ENCODE measurements around the gene LDLRAD1. TPM values are rescaled to one million over a fixed set of nuclear protein-coding genes. Genes with fewer than 3 reads are reported as not detected.
A peak's percentile ranks its signal among the peaks of the same experiment; 100 is the strongest.
"Not testable (repeated sequence)": the region's sequence is repeated elsewhere in the genome, so short reads cannot be mapped to it uniquely, and the experiment has no call there.

The LDLRAD1 gene
- total and polyA plus RNA-seq, 2 donors (not counting 3 experiments of a cell fraction or from before 2014, with no cell fraction given), result not detected

GRCh38 chr1:54051933-54052430 lies 34.0 kb upstream of the LDLRAD1 start:
- no peaks in the 10 kb centered on the region for H3K36me3 ChIP-seq (ENCODE audit: control insufficient read depth in 2 of 2, extremely low read depth in 1 of 2, insufficient read depth in 2 of 2, low read length in 2 of 2)
- DNase-seq (ENCODE audit: low read depth, low spot score), result peak; percentile 54
- intact Hi-C loops (cut with micrococcal nuclease), result loop anchor here (2.0 to 5.0 kb wide), 3 partner anchors 355 to 663 kb away; partner anchors contain the start of genes SSBP3 and TTC4
- H3K9ac ChIP-seq (replicated peaks; ENCODE audit: extremely low read depth, insufficient read depth, low read length), result peak overlapping the region; percentile 77
- H3K27ac ChIP-seq (ENCODE audit: insufficient read depth, low read depth, low read length), result peak overlapping the region; percentile 52
- H3K9me1 ChIP-seq (replicated peaks; ENCODE audit: control insufficient read depth, extremely low read depth, insufficient read depth, low read length), result no peaks in the 10 kb centered on the region
- dilution Hi-C loops (cut with MboI; ENCODE audit: extremely low pct_ligation_motif_present, low sequenced_read_pairs), result no loop called here
- TF ChIP-seq, protein P1, sequence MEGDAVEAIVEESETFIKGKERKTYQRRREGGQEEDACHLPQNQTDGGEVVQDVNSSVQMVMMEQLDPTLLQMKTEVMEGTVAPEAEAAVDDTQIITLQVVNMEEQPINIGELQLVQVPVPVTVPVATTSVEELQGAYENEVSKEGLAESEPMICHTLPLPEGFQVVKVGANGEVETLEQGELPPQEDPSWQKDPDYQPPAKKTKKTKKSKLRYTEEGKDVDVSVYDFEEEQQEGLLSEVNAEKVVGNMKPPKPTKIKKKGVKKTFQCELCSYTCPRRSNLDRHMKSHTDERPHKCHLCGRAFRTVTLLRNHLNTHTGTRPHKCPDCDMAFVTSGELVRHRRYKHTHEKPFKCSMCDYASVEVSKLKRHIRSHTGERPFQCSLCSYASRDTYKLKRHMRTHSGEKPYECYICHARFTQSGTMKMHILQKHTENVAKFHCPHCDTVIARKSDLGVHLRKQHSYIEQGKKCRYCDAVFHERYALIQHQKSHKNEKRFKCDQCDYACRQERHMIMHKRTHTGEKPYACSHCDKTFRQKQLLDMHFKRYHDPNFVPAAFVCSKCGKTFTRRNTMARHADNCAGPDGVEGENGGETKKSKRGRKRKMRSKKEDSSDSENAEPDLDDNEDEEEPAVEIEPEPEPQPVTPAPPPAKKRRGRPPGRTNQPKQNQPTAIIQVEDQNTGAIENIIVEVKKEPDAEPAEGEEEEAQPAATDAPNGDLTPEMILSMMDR (IDR thresholded peaks at IDR 0.05; ENCODE audit: extremely low read depth in 1 of 2, insufficient read depth in 1 of 2, low read depth in 1 of 2, low read length in 2 of 2), result no peak
- no peak for TF ChIP-seq GATA2 (IDR thresholded peaks at IDR 0.05; ENCODE audit: insufficient read depth, insufficient read length, low read depth, low read length)
- no peak for TF ChIP-seq POLR2A (IDR thresholded peaks at IDR 0.05; ENCODE audit: low read depth, low read length)
- TF ChIP-seq MYC (IDR thresholded peaks at IDR 0.05; ENCODE audit: low read depth, low read length), result no peak
- TF ChIP-seq POLR2AphosphoS5 (IDR thresholded peaks at IDR 0.05; ENCODE audit: insufficient read depth, low read depth, low read length), result no peak
- no peak for TF ChIP-seq JUN (IDR thresholded peaks at IDR 0.05; ENCODE audit: borderline replicate concordance, insufficient read depth, insufficient read length, low read depth)
- no peak for TF ChIP-seq EZH2 (IDR thresholded peaks at IDR 0.05; ENCODE audit: borderline replicate concordance, low read depth, low read length, severe bottlenecking)
- TF ChIP-seq MAX (IDR thresholded peaks at IDR 0.05; ENCODE audit: insufficient read depth, insufficient read length), result no peak
- no peak for TF ChIP-seq FOS (IDR thresholded peaks at IDR 0.05; ENCODE audit: borderline replicate concordance, insufficient read depth, low read length)
- peaks cover 23% of the 10 kb centered on the region for H3K4me1 ChIP-seq (ENCODE audit: control insufficient read depth, extremely low read depth, insufficient read depth, low read length)
- ChIA-PET POLR2A (no interaction called here), CTCF (interaction anchor here (0.7 to 2.2 kb wide), 3 partner anchors 8 to 173 kb away, joined by 3 to 8 read pairs (median 3); no protein-coding TSS in a partner anchor)
- H3K79me2 ChIP-seq (ENCODE audit: control insufficient read depth, insufficient read depth, low read length), result peaks cover 28% of the 10 kb centered on the region
- no TSS peak for BruUV-seq (replicated peaks)
- no peaks in the 10 kb centered on the region for H3K27me3 ChIP-seq (ENCODE audit: control insufficient read depth in 2 of 2, insufficient read depth in 2 of 2, low read length in 2 of 2)
- no peaks in the 10 kb centered on the region for H4K20me1 ChIP-seq (replicated peaks; ENCODE audit: control insufficient read depth, extremely low read depth, insufficient read depth, low read length)
- H3K4me3 ChIP-seq (replicated peaks in 1 of 3; ENCODE audit: insufficient read depth in 1 of 3, low read depth in 1 of 3, low read length in 3 of 3), result peak overlapping the region; percentile 81 to 96 (median 91)
- peak overlapping the region; percentile 94 for H3K4me2 ChIP-seq (ENCODE audit: insufficient read depth, low read length)
- peak; percentile 54 for FAIRE-seq
- H2AFZ ChIP-seq (ENCODE audit: low read depth, low read length), result peak overlapping the region; percentile 37
- no peaks in the 10 kb centered on the region for H3K9me3 ChIP-seq (replicated peaks; ENCODE audit: control insufficient read depth, insufficient read depth, low read length)

DNA sequence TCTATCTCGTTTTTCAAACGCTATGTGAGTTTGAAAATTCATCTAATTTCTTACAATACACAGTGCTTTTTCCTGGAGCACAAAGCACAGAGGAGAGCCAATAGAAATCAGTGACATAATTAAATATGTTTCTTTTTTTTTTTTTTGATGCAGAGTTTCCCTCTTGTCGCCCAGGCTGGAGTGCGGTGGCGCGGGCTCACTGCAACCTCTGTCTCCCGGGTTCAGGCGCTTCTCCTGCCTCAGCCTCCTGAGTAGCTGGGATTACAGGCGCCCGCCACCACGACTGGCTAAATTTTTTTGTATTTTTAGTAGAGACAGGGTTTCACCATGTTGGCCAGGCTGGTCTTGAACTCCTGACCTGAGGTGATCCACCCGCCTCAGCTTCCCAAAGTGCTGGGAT lies 32.4 kb upstream of the LDLRAD1 start:
- intact Hi-C loops (cut with micrococcal nuclease), result loop anchor here (5.0 kb wide), 2 partner anchors 357 to 437 kb away; partner anchors contain the start of gene SSBP3
- POLR2A ChIA-PET, result not testable (repeated sequence)

More for the DNA sequence above, 32.4 kb upstream of the LDLRAD1 start:
- H3K4me3 ChIP-seq (replicated peaks in 1 of 3; ENCODE audit: insufficient read depth in 1 of 3, low read depth in 1 of 3, low read length in 3 of 3); H3K27ac ChIP-seq (ENCODE audit: insufficient read depth, low read depth, low read length); H2AFZ ChIP-seq (ENCODE audit: low read depth, low read length); FAIRE-seq; H3K9me3 ChIP-seq (replicated peaks; ENCODE audit: control insufficient read depth, insufficient read depth, low read length); DNase-seq (ENCODE audit: low read depth, low spot score); H3K9ac ChIP-seq (replicated peaks; ENCODE audit: extremely low read depth, insufficient read depth, low read length); CTCF ChIA-PET; H3K36me3 ChIP-seq (ENCODE audit: control insufficient read depth in 2 of 2, extremely low read depth in 1 of 2, insufficient read depth in 2 of 2, low read length in 2 of 2); H4K20me1 ChIP-seq (replicated peaks; ENCODE audit: control insufficient read depth, extremely low read depth, insufficient read depth, low read length); H3K27me3 ChIP-seq (ENCODE audit: control insufficient read depth in 2 of 2, insufficient read depth in 2 of 2, low read length in 2 of 2); BruUV-seq (replicated peaks); H3K9me1 ChIP-seq (replicated peaks; ENCODE audit: control insufficient read depth, extremely low read depth, insufficient read depth, low read length); H3K4me2 ChIP-seq (ENCODE audit: insufficient read depth, low read length); dilution Hi-C loops (cut with MboI; ENCODE audit: extremely low pct_ligation_motif_present, low sequenced_read_pairs): not testable (repeated sequence)
- Histone ChIP-seq H3K4me1 (ENCODE audit: control insufficient read depth, extremely low read depth, insufficient read depth, low read length) (peaks cover 29% of the 10 kb centered on the region), H3K79me2 (ENCODE audit: control insufficient read depth, insufficient read depth, low read length) (peaks cover 36% of the 10 kb centered on the region)

Measured in endothelial cell of umbilical vein (primary cell).